GM18507 (cell line): Measurements from ENCODE around the gene AMHR2.

ENCODE experiments used
- DNase-seq: peaks from one replicate; pipeline ENCODE4 v3.0.0; 2011; ENCODE audit warnings: low read depth; ENCODE audit not compliant: insufficient read length; ENCODE audit errors: extremely low spot score
- FAIRE-seq: peaks from 2 replicates; lab custom pipeline; 2011; peaks lifted over from hg19 to GRCh38; lab: Jason Lieb, UNC

The AMHR2 gene

DNA sequence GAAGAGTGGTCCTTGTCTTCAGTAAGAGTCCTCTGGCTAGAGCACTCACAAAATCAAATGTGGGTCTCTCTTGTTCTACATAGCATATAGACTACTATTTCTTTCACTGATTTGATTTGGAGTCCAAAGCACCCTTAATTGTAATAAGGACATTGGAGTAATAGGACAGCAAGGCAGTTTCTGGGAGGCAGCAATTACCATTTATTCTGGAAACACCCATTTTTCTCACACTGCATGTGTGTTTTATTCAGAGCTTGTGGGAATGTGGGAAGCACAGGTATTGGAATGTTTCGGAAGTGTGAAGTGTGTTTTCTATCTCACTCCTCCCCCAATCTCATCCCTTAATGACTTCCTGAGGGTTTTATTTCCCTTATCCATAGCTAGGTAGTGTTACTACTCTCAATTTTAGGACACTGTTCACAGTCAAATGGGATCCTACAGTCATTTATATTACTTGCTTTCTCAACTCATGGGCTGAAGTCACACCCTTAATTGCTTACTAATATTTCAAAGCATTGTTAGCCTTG, 48.5 kb downstream of the AMHR2 start:
- DNase-seq (no peak), FAIRE-seq (no peak)

DNA sequence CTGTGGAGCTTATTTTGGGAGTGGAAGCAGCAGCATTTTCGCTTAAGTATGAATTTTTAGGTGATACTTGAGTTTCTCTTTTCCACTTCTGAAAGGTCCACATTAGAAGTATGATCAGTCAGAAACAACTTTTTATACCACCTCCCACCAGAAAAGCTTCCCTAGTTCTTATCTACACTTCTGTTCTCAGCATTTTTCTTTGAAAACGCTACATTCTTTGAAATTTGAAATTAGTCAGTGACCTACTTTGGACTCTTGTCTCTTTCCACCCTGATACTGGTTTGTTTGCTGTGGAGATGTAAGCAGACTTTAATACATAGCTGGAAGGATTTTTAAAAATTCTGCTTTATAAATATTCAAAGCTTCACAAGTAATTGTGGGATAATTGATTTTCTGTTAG, 50.4 kb downstream of the AMHR2 start:
- DNase-seq (no peak), FAIRE-seq (no peak)

DNA sequence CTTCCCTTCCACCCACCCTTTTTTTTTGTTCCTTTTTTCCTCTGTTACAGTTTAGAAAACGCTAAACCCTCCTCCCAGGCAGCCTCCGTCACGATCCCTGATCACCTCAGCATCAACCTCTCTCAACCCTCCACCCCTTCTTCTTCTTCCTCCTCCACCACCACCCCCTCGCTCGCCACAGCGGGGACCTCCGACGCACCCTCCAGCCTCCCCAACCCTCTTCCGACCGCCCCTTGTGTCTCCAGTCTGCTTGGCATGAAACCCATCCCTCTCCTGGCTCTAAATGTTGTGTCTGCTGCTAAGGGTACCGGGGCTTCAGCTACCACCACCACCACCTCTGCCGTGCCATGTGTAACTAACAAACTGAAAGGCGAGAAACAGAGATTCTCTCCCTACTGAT, 51.2 kb downstream of the AMHR2 start:
- DNase-seq = no peak
- FAIRE-seq = no peak

DNA sequence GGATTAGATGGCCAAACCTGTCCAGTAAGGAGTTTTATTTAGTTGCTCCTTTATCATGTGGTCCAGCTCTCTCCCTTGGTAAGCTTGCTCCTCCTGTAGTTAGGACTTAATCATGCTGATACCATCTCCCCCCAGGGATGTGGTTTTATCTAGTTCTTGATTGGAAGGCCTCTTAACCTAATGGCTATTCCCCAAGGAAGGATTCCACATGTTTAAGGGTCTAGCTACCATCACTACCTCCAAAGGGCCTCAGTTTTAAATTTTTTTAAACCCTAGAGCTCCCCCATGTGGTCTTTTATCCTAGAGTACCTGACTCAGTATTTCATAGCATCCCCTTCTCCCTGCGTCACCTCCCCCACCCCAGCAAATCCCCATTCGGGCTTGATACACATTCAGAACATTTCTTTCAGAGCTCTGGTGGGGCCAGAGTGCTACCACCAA, 53.1 kb downstream of the AMHR2 start:
- FAIRE-seq = no peak
- DNase-seq = no peak

DNA sequence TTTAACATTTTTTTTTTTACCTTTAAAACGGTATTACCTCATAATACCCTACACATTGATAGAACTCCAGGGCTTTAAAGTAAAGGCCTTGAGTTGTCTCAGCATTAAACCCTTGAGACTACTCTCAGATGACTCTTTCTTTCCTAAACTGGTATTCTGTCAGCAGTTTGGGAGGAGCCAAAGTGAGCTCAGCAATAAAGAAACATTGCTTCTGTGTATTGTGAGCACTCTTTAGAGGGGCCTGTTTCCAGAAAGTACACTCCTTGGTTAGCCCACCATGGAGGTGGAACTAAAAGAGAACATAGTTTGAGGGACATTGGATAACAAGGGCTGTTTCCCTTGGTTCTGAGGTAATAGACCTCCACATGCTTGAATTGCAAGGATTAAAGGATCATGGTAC, 55.2 kb downstream of the AMHR2 start:
- DNase-seq (no peak), FAIRE-seq (no peak)

DNA sequence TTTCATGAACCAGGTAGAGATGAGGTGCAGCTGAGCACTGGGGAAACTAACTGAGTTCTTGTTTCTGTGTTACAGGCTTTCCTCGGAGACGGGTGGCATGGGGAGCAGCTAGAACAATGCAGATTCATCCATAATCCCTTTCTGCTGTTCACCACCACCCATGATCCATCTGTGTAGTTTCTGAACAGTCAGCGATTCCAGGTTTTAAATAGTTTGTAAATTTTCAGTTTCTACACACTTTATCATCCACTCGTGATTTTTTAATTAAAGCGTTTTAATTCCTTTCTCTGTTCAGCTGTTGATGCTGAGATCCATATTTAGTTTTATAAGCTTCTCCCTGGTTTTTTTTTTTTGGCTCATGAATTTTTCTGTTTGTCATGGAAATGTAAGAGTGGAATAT, 55.7 kb downstream of the AMHR2 start:
- FAIRE-seq = no peak

DNA sequence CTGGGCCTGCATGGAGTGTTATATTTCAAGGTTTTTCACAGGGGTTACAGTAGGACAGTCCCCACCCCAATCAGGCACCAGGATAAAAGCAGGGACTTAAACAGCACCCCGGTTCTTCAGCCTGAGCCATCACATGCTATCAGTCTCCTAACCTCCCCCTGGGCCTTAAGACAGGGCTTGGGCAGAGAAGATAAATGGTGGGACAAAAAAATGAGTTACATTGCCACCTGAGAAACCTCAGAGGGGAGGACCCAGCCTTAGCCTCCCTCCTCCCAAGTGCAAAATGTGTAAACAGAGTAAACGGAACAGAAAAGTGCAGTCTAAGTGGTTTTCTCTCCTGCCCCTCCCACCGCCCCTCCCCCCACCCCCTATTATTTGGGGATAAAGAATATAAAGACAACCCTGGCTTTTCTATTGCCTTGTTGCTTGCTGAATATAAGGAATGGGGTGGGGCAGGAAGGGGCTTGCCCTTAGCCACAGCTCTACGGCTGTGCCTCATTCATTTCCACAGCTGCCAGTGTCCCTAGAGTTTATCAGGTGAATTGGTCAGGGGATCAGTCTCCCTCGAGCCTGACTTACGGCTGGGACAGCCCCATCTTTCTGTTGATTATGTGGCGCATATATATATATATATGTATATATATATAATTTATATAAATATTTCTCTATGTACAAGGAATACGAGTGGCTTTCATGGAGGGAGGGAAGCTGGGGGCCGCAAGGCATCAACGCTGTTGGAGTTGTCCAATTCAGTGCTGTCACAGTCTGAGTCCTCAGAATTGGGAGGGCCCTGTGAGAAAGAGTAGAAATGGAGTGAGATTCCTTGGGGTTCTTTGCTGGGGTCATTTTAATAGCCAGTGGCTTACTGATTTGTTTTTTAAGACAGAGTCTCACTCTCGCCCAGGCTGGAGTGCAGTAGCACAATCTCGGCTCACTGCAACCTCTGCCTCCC, 57.1 kb downstream of the AMHR2 start:
- no peak for DNase-seq
- no peak for FAIRE-seq

More for the DNA sequence above, 55.7 kb downstream of the AMHR2 start:
- DNase-seq = no peak
